ENCODE results near the gene KCTD16.

GRCh38 chr5:144196612-144197011 lies 25.9 kb downstream of the KCTD16 start:
- no peak for TF ChIP-seq CTCF (conservative IDR thresholded peaks at IDR 0.05; ENCODE audit: low read length)
- TF ChIP-seq EZH2phosphoT487 (IDR thresholded peaks at IDR 0.05; ENCODE audit: borderline replicate concordance, low read depth, low read length), result no peak

All from OCI-LY7 (cell line).